ENCODE results near the gene EPB41L4B. TPM values are rescaled to one million over a fixed set of nuclear protein-coding genes. Genes with fewer than 3 reads are reported as not detected.

Gene EPB41L4B
- total RNA-seq, 2 donors from 2014 or later, result 6.4 to 6.6 TPM

DNA sequence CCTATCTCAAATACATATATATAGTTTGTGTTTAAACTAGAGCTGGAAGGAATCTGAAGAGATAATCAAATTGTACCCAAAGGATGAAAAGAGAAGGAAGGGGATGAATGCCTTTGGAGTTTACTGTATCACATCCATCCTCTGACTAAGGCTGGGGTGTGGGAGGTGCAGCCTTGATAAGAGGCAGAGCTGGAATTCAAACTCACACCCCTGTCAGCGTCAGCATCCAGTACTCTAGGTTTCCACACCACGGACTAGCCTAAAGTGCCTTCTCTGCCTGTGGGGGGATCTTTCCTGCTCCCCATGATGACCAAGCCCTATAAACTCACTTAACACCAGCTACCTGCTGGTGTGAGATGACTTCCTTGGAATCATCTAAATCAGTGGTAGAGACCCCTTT, 48.1 kb downstream of the EPB41L4B start:
- Mint-ChIP-seq H3K27ac (no peak overlapping the region), H3K27me3 (ENCODE audit: insufficient read depth) (no peaks in the 10 kb centered on the region), H3K4me1 (no peaks in the 10 kb centered on the region), H3K9me3 (peaks cover 3% of the 10 kb centered on the region), H3K4me3 (no peak overlapping the region), H3K36me3 (ENCODE audit: low read depth) (peaks cover 3% of the 10 kb centered on the region)
- Histone ChIP-seq H3K4me1 (ENCODE audit: control insufficient read depth, insufficient read depth, low read length) (no peaks in the 10 kb centered on the region), H3K36me3 (ENCODE audit: control insufficient read depth, insufficient read depth, low read length) (no peaks in the 10 kb centered on the region), H3K27me3 (ENCODE audit: control insufficient read depth, insufficient read depth, low read length, poor library complexity, severe bottlenecking) (no peaks in the 10 kb centered on the region), H3K9me3 (ENCODE audit: control insufficient read depth, low read length) (no peaks in the 10 kb centered on the region), H3K9ac (ENCODE audit: extremely low read depth, low read length, poor library complexity, severe bottlenecking) (no peak overlapping the region), H3K27ac (ENCODE audit: low read depth, low read length) (no peak overlapping the region), H3K4me3 (ENCODE audit: low read length) (no peak overlapping the region)
- no peak for DNase-seq
- 88 to 100% methylated on average over 1 to 2 of the region's 2 CpGs for WGBS, 2 experiments (ENCODE audit: insufficient coverage in 1 of 2, insufficient read length in 1 of 2)
- TF ChIP-seq, protein P1, sequence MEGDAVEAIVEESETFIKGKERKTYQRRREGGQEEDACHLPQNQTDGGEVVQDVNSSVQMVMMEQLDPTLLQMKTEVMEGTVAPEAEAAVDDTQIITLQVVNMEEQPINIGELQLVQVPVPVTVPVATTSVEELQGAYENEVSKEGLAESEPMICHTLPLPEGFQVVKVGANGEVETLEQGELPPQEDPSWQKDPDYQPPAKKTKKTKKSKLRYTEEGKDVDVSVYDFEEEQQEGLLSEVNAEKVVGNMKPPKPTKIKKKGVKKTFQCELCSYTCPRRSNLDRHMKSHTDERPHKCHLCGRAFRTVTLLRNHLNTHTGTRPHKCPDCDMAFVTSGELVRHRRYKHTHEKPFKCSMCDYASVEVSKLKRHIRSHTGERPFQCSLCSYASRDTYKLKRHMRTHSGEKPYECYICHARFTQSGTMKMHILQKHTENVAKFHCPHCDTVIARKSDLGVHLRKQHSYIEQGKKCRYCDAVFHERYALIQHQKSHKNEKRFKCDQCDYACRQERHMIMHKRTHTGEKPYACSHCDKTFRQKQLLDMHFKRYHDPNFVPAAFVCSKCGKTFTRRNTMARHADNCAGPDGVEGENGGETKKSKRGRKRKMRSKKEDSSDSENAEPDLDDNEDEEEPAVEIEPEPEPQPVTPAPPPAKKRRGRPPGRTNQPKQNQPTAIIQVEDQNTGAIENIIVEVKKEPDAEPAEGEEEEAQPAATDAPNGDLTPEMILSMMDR (conservative IDR thresholded peaks at IDR 0.05), result no peak

DNA sequence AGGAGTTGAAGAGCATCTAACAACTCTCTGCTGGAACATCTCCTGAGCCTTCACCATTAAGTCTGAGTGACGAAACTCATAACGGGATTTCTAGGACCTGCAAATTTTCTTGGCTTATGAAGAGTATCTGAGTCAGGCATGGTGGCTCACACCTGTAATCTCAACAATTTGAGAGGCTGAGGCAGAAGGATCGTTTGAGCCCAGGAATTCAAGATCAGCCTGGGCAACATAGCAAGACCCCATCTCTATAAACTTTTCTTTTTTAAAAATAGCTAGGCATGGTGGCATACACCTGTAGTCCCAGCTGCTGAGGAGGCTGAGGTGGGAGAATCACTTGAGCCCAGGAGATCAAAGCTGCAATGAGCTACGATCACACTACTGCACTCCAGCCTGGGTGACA, 48.8 kb downstream of the EPB41L4B start:
- Histone ChIP-seq H3K4me1 (ENCODE audit: control insufficient read depth, insufficient read depth, low read length) (no peaks in the 10 kb centered on the region), H3K9me3 (ENCODE audit: control insufficient read depth, low read length) (no peaks in the 10 kb centered on the region), H3K27ac (ENCODE audit: low read depth, low read length) (no peak overlapping the region), H3K4me3 (ENCODE audit: low read length) (no peak overlapping the region), H3K36me3 (ENCODE audit: control insufficient read depth, insufficient read depth, low read length) (no peaks in the 10 kb centered on the region), H3K9ac (ENCODE audit: extremely low read depth, low read length, poor library complexity, severe bottlenecking) (no peak overlapping the region), H3K27me3 (ENCODE audit: control insufficient read depth, insufficient read depth, low read length, poor library complexity, severe bottlenecking) (no peaks in the 10 kb centered on the region)
- TF ChIP-seq, protein P1 (conservative IDR thresholded peaks at IDR 0.05), result no peak
- H3K36me3 Mint-ChIP-seq (ENCODE audit: low read depth), result peaks cover 8% of the 10 kb centered on the region
- peaks cover 3% of the 10 kb centered on the region for H3K9me3 Mint-ChIP-seq
- no peak overlapping the region for H3K27ac Mint-ChIP-seq
- DNase-seq, result no peak
- no peaks in the 10 kb centered on the region for H3K27me3 Mint-ChIP-seq (ENCODE audit: insufficient read depth)
- no peaks in the 10 kb centered on the region for H3K4me1 Mint-ChIP-seq
- WGBS, 2 experiments (ENCODE audit: insufficient coverage in 1 of 2, insufficient read length in 1 of 2), result 92 to 100% methylated on average over 2 to 4 of the region's 4 CpGs
- H3K4me3 Mint-ChIP-seq, result no peak overlapping the region

DNA sequence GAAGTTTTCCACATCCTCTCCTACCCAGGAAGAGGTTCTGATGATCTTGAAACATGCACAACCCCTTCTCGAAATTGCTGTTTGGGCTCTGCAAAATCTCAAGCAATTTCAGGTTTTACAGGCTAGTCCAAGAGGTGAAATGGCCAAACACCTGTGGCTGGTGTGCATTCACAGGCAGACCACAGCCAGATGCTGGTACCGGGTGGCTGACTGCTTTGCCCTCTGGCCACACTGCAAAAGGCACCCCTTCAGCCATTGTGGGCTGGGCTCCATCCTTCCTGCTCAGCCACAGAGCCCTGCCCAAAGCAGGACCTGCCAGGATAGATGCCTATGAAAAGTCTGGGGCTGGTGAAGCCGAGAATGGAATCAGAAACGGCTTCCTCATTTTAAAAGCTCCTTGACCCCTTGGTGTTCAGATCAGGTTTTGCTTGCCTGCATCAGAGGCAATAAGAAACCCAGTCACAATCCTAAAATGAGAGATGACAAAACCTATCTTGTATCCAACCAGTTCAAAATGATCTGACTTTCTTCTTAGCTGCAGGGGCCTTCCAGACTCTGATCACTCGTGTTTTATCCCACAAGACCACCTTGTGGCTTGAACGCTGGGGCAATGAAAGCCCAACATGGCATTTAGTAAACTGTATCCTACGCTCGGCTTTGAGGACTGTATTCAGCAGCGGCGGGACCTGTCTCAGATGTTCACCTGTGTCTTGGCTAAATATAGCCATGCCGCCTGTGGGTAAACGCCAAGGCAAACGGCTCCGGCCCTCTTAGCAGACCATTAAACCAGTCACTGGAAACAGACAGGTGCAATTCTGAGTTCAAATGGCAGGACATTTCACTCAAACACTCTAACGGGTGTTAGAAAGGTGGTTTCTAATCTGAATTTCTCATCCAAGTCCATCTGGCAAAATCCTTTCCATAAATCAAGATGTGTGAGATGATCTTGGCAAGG, 49.6 kb downstream of the EPB41L4B start:
- no peaks in the 10 kb centered on the region for H3K4me1 Mint-ChIP-seq
- peaks cover 9% of the 10 kb centered on the region for H3K36me3 Mint-ChIP-seq (ENCODE audit: low read depth)
- no peaks in the 10 kb centered on the region for H3K9me3 ChIP-seq (ENCODE audit: control insufficient read depth, low read length)
- H3K36me3 ChIP-seq (ENCODE audit: control insufficient read depth, insufficient read depth, low read length), result no peaks in the 10 kb centered on the region
- peaks cover 3% of the 10 kb centered on the region for H3K9me3 Mint-ChIP-seq
- DNase-seq, result no peak
- no peaks in the 10 kb centered on the region for H3K27me3 ChIP-seq (ENCODE audit: control insufficient read depth, insufficient read depth, low read length, poor library complexity, severe bottlenecking)
- no peak overlapping the region for H3K9ac ChIP-seq (ENCODE audit: extremely low read depth, low read length, poor library complexity, severe bottlenecking)
- 91 to 93% methylated on average over 13 to 15 of the region's 15 CpGs for WGBS, 2 experiments (ENCODE audit: insufficient coverage in 1 of 2, insufficient read length in 1 of 2)
- H3K27ac ChIP-seq (ENCODE audit: low read depth, low read length), result no peak overlapping the region
- TF ChIP-seq, protein P1 (conservative IDR thresholded peaks at IDR 0.05), result no peak
- H3K4me3 ChIP-seq (ENCODE audit: low read length), result no peak overlapping the region
- H3K27me3 Mint-ChIP-seq (ENCODE audit: insufficient read depth), result no peaks in the 10 kb centered on the region
- no peaks in the 10 kb centered on the region for H3K4me1 ChIP-seq (ENCODE audit: control insufficient read depth, insufficient read depth, low read length)
- H3K4me3 Mint-ChIP-seq, result no peak overlapping the region
- H3K27ac Mint-ChIP-seq, result peak overlapping the region; percentile 24
